Suprapubic skin (tissue), 4 donors: ENCODE data around the gene TAS2R13.

ENCODE experiments used
- POLR2A ChIP-seq, 2 donors: fragments of 450-650 bp; IDR thresholded peaks; one replicate each; pipeline ENCODE4 v1.6.1; 2017; ENCODE audit warnings: antibody characterized with exemption in 2 of 2, mild to moderate bottlenecking in 2 of 2, moderate library complexity in 2 of 2
- POLR2AphosphoS5 ChIP-seq, 3 donors: sonication (generic); formaldehyde crosslinking; IDR thresholded peaks; one replicate each; pipeline ENCODE4 v1.6.1; 2017; ENCODE audit warnings: antibody characterized with exemption in 3 of 3
- TF ChIP-seq, protein P1 (sequence below), 2 donors: fragments of 200-600 bp in 1 of 2; fragments of 450-650 bp in 1 of 2; sonication (generic) in 1 of 2; IDR thresholded peaks; one replicate each; pipeline ENCODE4 v1.5.1; 2016 to 2019; ENCODE audit warnings: antibody characterized with exemption in 2 of 2, mild to moderate bottlenecking in 1 of 2, moderate library complexity in 1 of 2

DNA sequence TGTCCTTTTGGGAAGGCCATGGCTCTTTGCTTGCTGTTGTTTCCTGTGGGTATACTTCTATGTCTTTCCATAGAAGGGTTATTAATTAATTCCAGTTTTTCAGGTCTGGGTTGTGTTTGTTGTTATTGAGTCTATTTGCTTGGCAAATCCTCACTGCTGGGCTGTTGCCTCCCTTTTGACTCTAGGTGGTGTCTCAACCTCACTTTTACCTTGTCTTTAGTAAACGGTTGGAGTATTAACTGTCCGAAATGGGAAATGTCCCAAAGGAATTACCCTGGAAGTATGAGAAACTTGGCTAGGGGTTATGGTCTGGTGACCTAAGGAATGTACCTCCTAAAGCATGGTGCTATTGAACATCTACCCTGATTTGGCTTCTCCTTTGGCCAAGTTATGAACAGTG is 42.0 kb downstream of the TAS2R13 start:
- TF ChIP-seq POLR2A (IDR thresholded peaks at IDR 0.05) (no peak), POLR2AphosphoS5 (IDR thresholded peaks at IDR 0.05) (no peak)
- TF ChIP-seq, protein P1, sequence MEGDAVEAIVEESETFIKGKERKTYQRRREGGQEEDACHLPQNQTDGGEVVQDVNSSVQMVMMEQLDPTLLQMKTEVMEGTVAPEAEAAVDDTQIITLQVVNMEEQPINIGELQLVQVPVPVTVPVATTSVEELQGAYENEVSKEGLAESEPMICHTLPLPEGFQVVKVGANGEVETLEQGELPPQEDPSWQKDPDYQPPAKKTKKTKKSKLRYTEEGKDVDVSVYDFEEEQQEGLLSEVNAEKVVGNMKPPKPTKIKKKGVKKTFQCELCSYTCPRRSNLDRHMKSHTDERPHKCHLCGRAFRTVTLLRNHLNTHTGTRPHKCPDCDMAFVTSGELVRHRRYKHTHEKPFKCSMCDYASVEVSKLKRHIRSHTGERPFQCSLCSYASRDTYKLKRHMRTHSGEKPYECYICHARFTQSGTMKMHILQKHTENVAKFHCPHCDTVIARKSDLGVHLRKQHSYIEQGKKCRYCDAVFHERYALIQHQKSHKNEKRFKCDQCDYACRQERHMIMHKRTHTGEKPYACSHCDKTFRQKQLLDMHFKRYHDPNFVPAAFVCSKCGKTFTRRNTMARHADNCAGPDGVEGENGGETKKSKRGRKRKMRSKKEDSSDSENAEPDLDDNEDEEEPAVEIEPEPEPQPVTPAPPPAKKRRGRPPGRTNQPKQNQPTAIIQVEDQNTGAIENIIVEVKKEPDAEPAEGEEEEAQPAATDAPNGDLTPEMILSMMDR (IDR thresholded peaks at IDR 0.05), result no peak
